ENCODE results near the gene CDK5RAP2.
"Not testable (repeated sequence)": the region's sequence is repeated elsewhere in the genome, so short reads cannot be mapped to it uniquely, and the experiment has no call there.

DNA sequence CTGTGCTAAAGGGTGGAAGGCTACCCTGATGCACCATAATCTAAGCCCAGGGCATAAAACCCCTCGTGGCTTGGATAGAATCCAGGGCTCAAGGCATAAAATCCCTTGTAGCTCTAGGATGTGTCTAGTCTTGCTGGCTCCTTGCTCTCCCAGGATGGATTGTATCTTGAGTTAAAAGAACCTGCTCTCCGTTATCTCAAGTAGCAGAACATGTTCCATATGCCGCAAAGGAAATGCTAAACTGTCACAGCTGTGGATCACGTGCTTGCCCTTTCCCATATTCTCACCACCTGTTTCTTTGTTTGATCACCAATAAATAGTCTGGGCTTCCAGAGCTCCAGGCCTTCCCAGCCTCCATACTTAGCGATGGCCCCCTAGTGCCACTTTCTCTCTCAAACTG is 82.1 kb downstream of the CDK5RAP2 start:
- not testable (repeated sequence) for TF ChIP-seq EP300, POLR2A (IDR thresholded peaks at IDR 0.05)
- TF ChIP-seq, protein P1, sequence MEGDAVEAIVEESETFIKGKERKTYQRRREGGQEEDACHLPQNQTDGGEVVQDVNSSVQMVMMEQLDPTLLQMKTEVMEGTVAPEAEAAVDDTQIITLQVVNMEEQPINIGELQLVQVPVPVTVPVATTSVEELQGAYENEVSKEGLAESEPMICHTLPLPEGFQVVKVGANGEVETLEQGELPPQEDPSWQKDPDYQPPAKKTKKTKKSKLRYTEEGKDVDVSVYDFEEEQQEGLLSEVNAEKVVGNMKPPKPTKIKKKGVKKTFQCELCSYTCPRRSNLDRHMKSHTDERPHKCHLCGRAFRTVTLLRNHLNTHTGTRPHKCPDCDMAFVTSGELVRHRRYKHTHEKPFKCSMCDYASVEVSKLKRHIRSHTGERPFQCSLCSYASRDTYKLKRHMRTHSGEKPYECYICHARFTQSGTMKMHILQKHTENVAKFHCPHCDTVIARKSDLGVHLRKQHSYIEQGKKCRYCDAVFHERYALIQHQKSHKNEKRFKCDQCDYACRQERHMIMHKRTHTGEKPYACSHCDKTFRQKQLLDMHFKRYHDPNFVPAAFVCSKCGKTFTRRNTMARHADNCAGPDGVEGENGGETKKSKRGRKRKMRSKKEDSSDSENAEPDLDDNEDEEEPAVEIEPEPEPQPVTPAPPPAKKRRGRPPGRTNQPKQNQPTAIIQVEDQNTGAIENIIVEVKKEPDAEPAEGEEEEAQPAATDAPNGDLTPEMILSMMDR (IDR thresholded peaks at IDR 0.05) = not testable (repeated sequence)
